ENCODE data around the gene TMEM222. TPM values are rescaled to one million over a fixed set of nuclear protein-coding genes. Genes with fewer than 3 reads are reported as not detected.

The TMEM222 gene
- total and polyA plus RNA-seq, 10 of the 15 experiments (the other 5 are each of a cell fraction or from before 2014, with no cell fraction given): 3.8 to 43.5 (median 35.4) TPM

DNA sequence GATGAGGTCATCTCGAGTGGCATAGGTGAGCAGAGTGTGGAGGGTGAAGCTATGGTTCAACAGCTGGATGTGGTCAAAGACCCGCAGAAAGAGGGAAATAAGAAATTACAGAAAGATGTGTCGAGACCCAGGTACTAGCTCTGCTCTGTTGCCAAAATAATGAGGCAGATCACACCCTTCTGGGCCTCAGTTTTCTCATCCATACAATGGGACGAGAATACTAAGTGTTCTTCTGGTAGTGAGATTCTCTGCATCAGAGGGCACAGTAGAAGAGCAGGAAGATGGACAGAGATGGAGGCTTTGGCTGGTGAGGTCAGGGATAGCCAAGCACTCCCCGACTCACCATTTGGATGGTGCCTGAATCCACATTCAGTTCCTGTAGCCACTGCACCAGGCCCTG lies 33.7 kb downstream of the TMEM222 start:
- H3K36me3 ChIP-seq (ENCODE audit: control insufficient read depth in 2 of 2, insufficient read depth in 2 of 2, low read length in 1 of 2): no peaks in the 10 kb centered on the region
- RAD21 ChIA-PET (ENCODE audit: unreplicated experiment): interaction anchor here (1.1 to 3.1 kb wide), 4 partner anchors 32 to 256 kb away, joined by 3 to 16 read pairs (median 6); partner anchors contain the start of gene GPR3
- no peak overlapping the region for H3K4me3 ChIP-seq
- no peak for ATAC-seq
- in situ Hi-C loops (cut with MboI): no loop called here
- TF ChIP-seq NFYB (IDR thresholded peaks at IDR 0.05; ENCODE audit: insufficient read depth, low read depth, low read length): no peak
- no peak for TF ChIP-seq SREBF1 (IDR thresholded peaks at IDR 0.05; ENCODE audit: low read length)
- no peak for TF ChIP-seq RAD21 (IDR thresholded peaks at IDR 0.05; ENCODE audit: insufficient read depth, low read depth, low read length)
- no peak for TF ChIP-seq ZNF274 (IDR thresholded peaks at IDR 0.05; ENCODE audit: insufficient read depth, insufficient read length)
- no peak for TF ChIP-seq CHD2 (IDR thresholded peaks at IDR 0.05; ENCODE audit: borderline replicate concordance, low read depth, low read length)
- no peak for TF ChIP-seq EED (IDR thresholded peaks at IDR 0.05; ENCODE audit: low read depth)
- TF ChIP-seq RUNX3 (IDR thresholded peaks at IDR 0.05; ENCODE audit: low read length): no peak
- no peak for TF ChIP-seq RFX5 (IDR thresholded peaks at IDR 0.05; ENCODE audit: low read depth, low read length)
- TF ChIP-seq CHD4 (IDR thresholded peaks at IDR 0.05): no peak
- TF ChIP-seq, protein P1, sequence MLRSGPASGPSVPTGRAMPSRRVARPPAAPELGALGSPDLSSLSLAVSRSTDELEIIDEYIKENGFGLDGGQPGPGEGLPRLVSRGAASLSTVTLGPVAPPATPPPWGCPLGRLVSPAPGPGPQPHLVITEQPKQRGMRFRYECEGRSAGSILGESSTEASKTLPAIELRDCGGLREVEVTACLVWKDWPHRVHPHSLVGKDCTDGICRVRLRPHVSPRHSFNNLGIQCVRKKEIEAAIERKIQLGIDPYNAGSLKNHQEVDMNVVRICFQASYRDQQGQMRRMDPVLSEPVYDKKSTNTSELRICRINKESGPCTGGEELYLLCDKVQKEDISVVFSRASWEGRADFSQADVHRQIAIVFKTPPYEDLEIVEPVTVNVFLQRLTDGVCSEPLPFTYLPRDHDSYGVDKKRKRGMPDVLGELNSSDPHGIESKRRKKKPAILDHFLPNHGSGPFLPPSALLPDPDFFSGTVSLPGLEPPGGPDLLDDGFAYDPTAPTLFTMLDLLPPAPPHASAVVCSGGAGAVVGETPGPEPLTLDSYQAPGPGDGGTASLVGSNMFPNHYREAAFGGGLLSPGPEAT (IDR thresholded peaks at IDR 0.05; ENCODE audit: low read depth): no peak
- TF ChIP-seq, protein P2, sequence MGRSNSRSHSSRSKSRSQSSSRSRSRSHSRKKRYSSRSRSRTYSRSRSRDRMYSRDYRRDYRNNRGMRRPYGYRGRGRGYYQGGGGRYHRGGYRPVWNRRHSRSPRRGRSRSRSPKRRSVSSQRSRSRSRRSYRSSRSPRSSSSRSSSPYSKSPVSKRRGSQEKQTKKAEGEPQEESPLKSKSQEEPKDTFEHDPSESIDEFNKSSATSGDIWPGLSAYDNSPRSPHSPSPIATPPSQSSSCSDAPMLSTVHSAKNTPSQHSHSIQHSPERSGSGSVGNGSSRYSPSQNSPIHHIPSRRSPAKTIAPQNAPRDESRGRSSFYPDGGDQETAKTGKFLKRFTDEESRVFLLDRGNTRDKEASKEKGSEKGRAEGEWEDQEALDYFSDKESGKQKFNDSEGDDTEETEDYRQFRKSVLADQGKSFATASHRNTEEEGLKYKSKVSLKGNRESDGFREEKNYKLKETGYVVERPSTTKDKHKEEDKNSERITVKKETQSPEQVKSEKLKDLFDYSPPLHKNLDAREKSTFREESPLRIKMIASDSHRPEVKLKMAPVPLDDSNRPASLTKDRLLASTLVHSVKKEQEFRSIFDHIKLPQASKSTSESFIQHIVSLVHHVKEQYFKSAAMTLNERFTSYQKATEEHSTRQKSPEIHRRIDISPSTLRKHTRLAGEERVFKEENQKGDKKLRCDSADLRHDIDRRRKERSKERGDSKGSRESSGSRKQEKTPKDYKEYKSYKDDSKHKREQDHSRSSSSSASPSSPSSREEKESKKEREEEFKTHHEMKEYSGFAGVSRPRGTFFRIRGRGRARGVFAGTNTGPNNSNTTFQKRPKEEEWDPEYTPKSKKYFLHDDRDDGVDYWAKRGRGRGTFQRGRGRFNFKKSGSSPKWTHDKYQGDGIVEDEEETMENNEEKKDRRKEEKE (IDR thresholded peaks at IDR 0.05): no peak
- TF ChIP-seq MTA2 (IDR thresholded peaks at IDR 0.05; ENCODE audit: low read depth): no peak
- no peak for TF ChIP-seq POLR2AphosphoS5 (IDR thresholded peaks at IDR 0.05; ENCODE audit: low read length)
- no peak for TF ChIP-seq JUND (IDR thresholded peaks at IDR 0.05; ENCODE audit: low read depth, low read length)
- no peak for TF ChIP-seq DPF2 (IDR thresholded peaks at IDR 0.05)
- TF ChIP-seq RBBP5 (conservative IDR thresholded peaks at IDR 0.05): no peak
- no TSS peak for BruUV-seq (replicated peaks)
- H3K27ac ChIP-seq (ENCODE audit: control insufficient read depth, insufficient read depth): no peak overlapping the region
- H3K9ac ChIP-seq (ENCODE audit: control insufficient read depth, insufficient read depth, low read length): no peak overlapping the region
- no peaks in the 10 kb centered on the region for H3K9me3 ChIP-seq (replicated peaks; ENCODE audit: control insufficient read depth, insufficient read depth, low read length)
- FAIRE-seq: no peak
- no peak overlapping the region for H3K4me2 ChIP-seq (ENCODE audit: control insufficient read depth, insufficient read depth)
- SMC1A ChIA-PET (ENCODE audit: uncharacterized antibody, unreplicated experiment): interaction anchor here (1.3 to 2.0 kb wide), 4 partner anchors 9 to 36 kb away, joined by 3 to 5 read pairs (median 4); no protein-coding TSS in a partner anchor
- POLR2A ChIA-PET: no interaction called here
- H3K27me3 ChIP-seq (replicated peaks in 1 of 2; ENCODE audit: control insufficient read depth in 2 of 2, insufficient read depth in 2 of 2, low read length in 1 of 2): no peaks in the 10 kb centered on the region; a peak in 1 of 4 replicates
- intact Hi-C loops (cut with micrococcal nuclease; ENCODE audit: unreplicated experiment): no loop called here
- H3K79me2 ChIP-seq (ENCODE audit: control insufficient read depth, insufficient read depth, low read length): no peaks in the 10 kb centered on the region
- DNase-seq (ENCODE audit: low read depth, low spot score): no peak
- CTCF ChIA-PET: interaction anchor here (0.7 to 8.7 kb wide), 7 partner anchors 11 to 57 kb away, joined by 3 to 126 read pairs (median 14); partner anchors contain the start of genes GPR3, MAP3K6 and SYTL1
- WGBS (ENCODE audit: insufficient coverage, insufficient replicate concordance, low lambda C conversion rate, missing lambda C conversion rate): 58% methylated on average over 5 of the region's 5 CpGs
- H4K20me1 ChIP-seq (ENCODE audit: control insufficient read depth, insufficient read depth): no peaks in the 10 kb centered on the region
- H3K4me1 ChIP-seq (ENCODE audit: control insufficient read depth, insufficient read depth, low read length): peaks cover 13% of the 10 kb centered on the region
- no peak overlapping the region for H2AFZ ChIP-seq (ENCODE audit: control insufficient read depth, low read depth, low read length)

Data from GM12878 (cell line).